T-cell (primary cell): ENCODE measurements around the gene STRAP. TPM values are rescaled to one million over a fixed set of nuclear protein-coding genes. Genes with fewer than 3 reads are reported as not detected.
A peak's percentile ranks its signal among the peaks of the same experiment; 100 is the strongest.

ENCODE experiments used
- ATAC-seq, 4 experiments: fragments of 200-7000 bp in 3 of 4; fragments of 150-1000 bp in 1 of 4; cut with Tn5 transposase; replicated peaks in 1 of 4; 1 replicate in 3 of 4; 2 replicates in 1 of 4; pipeline ENCODE4 v1.10.0; 2021; ENCODE audit warnings: moderate library complexity in 3 of 4, mild to moderate bottlenecking in 2 of 4, moderate number of reproducible peaks in 1 of 4
- CTCF ChIA-PET, 2 donors: fragments of 300-600 bp; sonication (Branson Sonifier 250); formaldehyde crosslinking; loops; one replicate each; lab custom pipeline; 2022; ENCODE audit warnings: antibody characterized with exemption in 2 of 2; lab: Charles Lee
- POLR2A ChIA-PET, 2 donors: fragments of 300-600 bp; sonication (Branson Sonifier 250); formaldehyde crosslinking; loops; one replicate each; lab custom pipeline; 2022; ENCODE audit warnings: antibody characterized with exemption in 2 of 2; lab: Charles Lee
- DNase-seq, 35 experiments: peaks; one replicate each; pipeline versions ENCODE4 v3.0.0 to v3.0.0-alpha.2; 2013 to 2023
- H3K27ac ChIP-seq: one replicate; pipeline ENCODE4 v1.5.1; 2013; ENCODE audit warnings: low read length
- H3K27me3 ChIP-seq, 2 experiments: replicated peaks in 1 of 2; 1 replicate in 1 of 2; 2 replicates in 1 of 2; pipeline versions ENCODE4 v1.6.1 to v1.7.0; 2013; ENCODE audit warnings: low read length in 1 of 2, mixed read lengths in 1 of 2; ENCODE audit not compliant: control insufficient read depth in 2 of 2, insufficient read depth in 2 of 2; ENCODE audit errors: extremely low read depth in 1 of 2
- H3K36me3 ChIP-seq, 2 donors: 1 replicate in 1 of 2; 2 replicates in 1 of 2; pipeline versions ENCODE4 v1.6.1 to v1.7.0; 2013; ENCODE audit warnings: low read length in 1 of 2; ENCODE audit not compliant: control insufficient read depth in 2 of 2, insufficient read depth in 1 of 2; ENCODE audit errors: extremely low read depth in 1 of 2
- H3K4me1 ChIP-seq, 2 experiments: 1 replicate in 1 of 2; 2 replicates in 1 of 2; pipeline versions ENCODE4 v1.6.1 to v1.7.0; 2013; ENCODE audit warnings: low read length in 2 of 2, mixed read lengths in 1 of 2; ENCODE audit not compliant: insufficient read depth in 2 of 2, control insufficient read depth in 1 of 2; ENCODE audit errors: extremely low read depth in 1 of 2
- H3K4me3 ChIP-seq, 2 donors: 1 replicate in 1 of 2; 2 replicates in 1 of 2; pipeline versions ENCODE4 v1.5.1 to v1.7.0; 2013; ENCODE audit warnings: mild to moderate bottlenecking in 2 of 2, low read length in 1 of 2, moderate library complexity in 1 of 2; ENCODE audit not compliant: control insufficient read depth in 1 of 2; ENCODE audit errors: extremely low read depth in 1 of 2
- H3K9me3 ChIP-seq: 2 replicates; pipeline ENCODE4 v1.7.0; 2013
- H3K27ac Mint-ChIP-seq, 2 donors: one replicate each; pipeline ENCODE4 v1.8.0; 2020 to 2021; ENCODE audit warnings: mild to moderate bottlenecking in 2 of 2, mixed read lengths in 2 of 2
- H3K27me3 Mint-ChIP-seq, 2 donors: one replicate each; pipeline ENCODE4 v1.8.0; 2021 to 2022; ENCODE audit warnings: mixed read lengths in 2 of 2
- H3K36me3 Mint-ChIP-seq: one replicate; pipeline ENCODE4 v1.8.0; 2021; ENCODE audit warnings: mixed read lengths
- H3K4me1 Mint-ChIP-seq, 3 donors: one replicate each; pipeline ENCODE4 v1.8.0; 2020 to 2022; ENCODE audit warnings: mixed read lengths in 3 of 3, mild to moderate bottlenecking in 1 of 3
- H3K4me3 Mint-ChIP-seq, 3 donors: one replicate each; pipeline ENCODE4 v1.8.0; 2020 to 2022; ENCODE audit warnings: mild to moderate bottlenecking in 3 of 3, mixed read lengths in 3 of 3, moderate library complexity in 3 of 3
- H3K9me3 Mint-ChIP-seq, 3 donors: one replicate each; pipeline ENCODE4 v1.8.0; 2020 to 2022; ENCODE audit warnings: mixed read lengths in 3 of 3
- WGBS: methylation state at CpG from one replicate; pipeline ENCODE4 v1.1.5; 2013; ENCODE audit warnings: missing lambda C conversion rate; ENCODE audit not compliant: insufficient coverage; 5-methylcytosine and 5-hydroxymethylcytosine counted together
- total RNA-seq, 35 experiments: library from RNA in 6 of 35; stranded (reverse) in 6 of 35; fragments of 120-200 nt in 1 of 35; gene quantifications; one replicate each; pipeline versions ENCODE4 v1.2.1 to v1.2.4 and lab custom pipeline; 2013 to 2026

The STRAP gene
- total RNA-seq, 5 donors from 2014 or later (not counting 1 experiment from before 2014, with no cell fraction given): 47.4 to 101 (median 55.4) TPM

DNA sequence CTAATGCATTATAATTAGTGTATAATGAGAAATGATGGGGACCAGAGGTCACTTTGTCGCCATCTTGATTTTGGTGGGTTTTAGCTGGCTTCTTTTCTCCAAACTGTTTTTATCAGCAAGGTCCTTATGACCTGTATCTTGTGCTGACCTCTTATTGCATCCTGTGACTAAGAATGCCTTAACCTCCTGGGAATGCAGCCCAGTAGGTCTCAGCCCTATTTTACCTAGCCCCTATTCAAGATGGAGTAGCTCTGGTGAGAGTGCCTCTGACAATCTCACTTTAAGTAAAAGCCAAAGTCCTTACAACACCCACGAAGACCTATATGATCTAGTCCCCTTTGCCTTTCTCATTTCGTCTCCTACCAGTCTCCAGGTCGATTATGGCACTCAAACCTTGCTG, 28.3 kb upstream of the STRAP start:
- 59% methylated on average over 4 of the region's 4 CpGs for WGBS
- no peaks in the 10 kb centered on the region for H3K36me3 Mint-ChIP-seq
- Histone ChIP-seq H3K27me3 (no peaks in the 10 kb centered on the region), H3K4me3 (no peak overlapping the region), H3K9me3 (no peaks in the 10 kb centered on the region), H3K27ac (no peak overlapping the region), H3K4me1 (no peaks in the 10 kb centered on the region), H3K36me3 (no peaks in the 10 kb centered on the region)
- ChIA-PET CTCF (interaction anchor here in 1 of 2 donors (0.6 kb wide), 1 partner anchor 49 kb away, joined by 3 read pairs; no protein-coding TSS in a partner anchor), POLR2A (no interaction called here)
- H3K27me3 Mint-ChIP-seq: peaks cover 7% of the 10 kb centered on the region in 2 donors
- no peak overlapping the region for H3K4me3 Mint-ChIP-seq
- DNase-seq (no peak), ATAC-seq (no peak)
- no peaks in the 10 kb centered on the region for H3K9me3 Mint-ChIP-seq
- H3K27ac Mint-ChIP-seq: no peak overlapping the region
- H3K4me1 Mint-ChIP-seq: no peaks in the 10 kb centered on the region

GRCh38 chr12:15854916-15855315, 27.3 kb upstream of the STRAP start:
- no peak overlapping the region for H3K27ac Mint-ChIP-seq
- Histone ChIP-seq H3K27me3 (no peaks in the 10 kb centered on the region), H3K4me3 (no peak overlapping the region), H3K4me1 (no peaks in the 10 kb centered on the region), H3K36me3 (no peaks in the 10 kb centered on the region), H3K9me3 (no peaks in the 10 kb centered on the region), H3K27ac (no peak overlapping the region)
- no peak for ATAC-seq
- no peaks in the 10 kb centered on the region for H3K36me3 Mint-ChIP-seq
- WGBS: no CpG with 5 or more reads among the region's 1 CpG
- ChIA-PET POLR2A (no interaction called here), CTCF (interaction anchor here (0.5 to 3.5 kb wide), 5 partner anchors 63 to 327 kb away, joined by 3 to 23 read pairs (median 5); no protein-coding TSS in a partner anchor)
- no peak overlapping the region for H3K4me3 Mint-ChIP-seq
- no peaks in the 10 kb centered on the region for H3K4me1 Mint-ChIP-seq
- H3K9me3 Mint-ChIP-seq: no peaks in the 10 kb centered on the region
- H3K27me3 Mint-ChIP-seq: peaks cover 11% of the 10 kb centered on the region in 2 donors
- no peak for DNase-seq

DNA sequence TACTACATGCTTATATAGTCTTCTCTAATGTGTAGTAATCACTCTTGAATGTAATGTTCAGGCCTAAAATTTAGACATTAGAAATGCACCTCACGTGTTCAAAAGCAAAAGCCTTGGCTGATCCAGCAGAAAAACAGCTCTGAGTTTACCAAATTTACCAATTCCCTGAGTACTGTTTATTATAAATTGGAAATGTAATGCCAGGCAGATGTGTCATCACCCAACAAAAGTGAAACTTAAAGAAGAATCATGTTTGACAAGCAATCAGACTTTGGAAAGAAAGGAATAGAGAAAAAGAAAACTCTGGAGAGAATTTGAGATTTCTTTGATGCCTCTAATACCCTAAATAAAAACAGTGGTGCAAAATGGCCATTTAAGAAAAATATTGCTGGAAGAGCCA, 26.5 kb upstream of the STRAP start:
- POLR2A ChIA-PET: no interaction called here

GRCh38 chr12:15856097-15856982, 25.8 kb upstream of the STRAP start:
- H3K36me3 ChIP-seq: no peaks in the 10 kb centered on the region
- WGBS: 20% methylated on average over 2 of the region's 8 CpGs
- POLR2A ChIA-PET: no interaction called here
- ATAC-seq (peak in 3 of 4 experiments; percentile 45 to 64 (median 48)), DNase-seq (peak in 21 of 35 experiments; percentile 14 to 79 (median 36))
- Mint-ChIP-seq H3K9me3 (no peaks in the 10 kb centered on the region), H3K27me3 (peaks cover 13 to 17% of the 10 kb centered on the region in 2 donors), H3K27ac (no peak overlapping the region), H3K36me3 (no peaks in the 10 kb centered on the region), H3K4me1 (no peaks in the 10 kb centered on the region), H3K4me3 (no peak overlapping the region)
- no peaks in the 10 kb centered on the region for H3K4me1 ChIP-seq
- no peak overlapping the region for H3K27ac ChIP-seq
- no peaks in the 10 kb centered on the region for H3K27me3 ChIP-seq
- H3K4me3 ChIP-seq: no peak overlapping the region
- CTCF ChIA-PET: interaction anchor here (0.6 to 3.5 kb wide), 10 partner anchors 8 to 576 kb away, joined by 3 to 23 read pairs (median 4); no protein-coding TSS in a partner anchor
- H3K9me3 ChIP-seq: no peaks in the 10 kb centered on the region

More for the DNA sequence above, 26.5 kb upstream of the STRAP start:
- no peaks in the 10 kb centered on the region for H3K4me1 ChIP-seq
- no CpG with 5 or more reads among the region's 1 CpG for WGBS
- peaks cover 12% of the 10 kb centered on the region in 2 donors for H3K27me3 Mint-ChIP-seq
- H3K27me3 ChIP-seq: no peaks in the 10 kb centered on the region
- H3K9me3 Mint-ChIP-seq: no peaks in the 10 kb centered on the region
- no peak for DNase-seq
- H3K9me3 ChIP-seq: no peaks in the 10 kb centered on the region
- no peak overlapping the region for H3K4me3 ChIP-seq
- H3K4me1 Mint-ChIP-seq: no peaks in the 10 kb centered on the region
- H3K27ac ChIP-seq: no peak overlapping the region
- no peaks in the 10 kb centered on the region for H3K36me3 ChIP-seq
- ATAC-seq: no peak
- no peak overlapping the region for H3K27ac Mint-ChIP-seq
- CTCF ChIA-PET: interaction anchor here (0.6 to 3.5 kb wide), 6 partner anchors 64 to 323 kb away, joined by 3 to 23 read pairs (median 3); no protein-coding TSS in a partner anchor
- H3K36me3 Mint-ChIP-seq: no peaks in the 10 kb centered on the region
- H3K4me3 Mint-ChIP-seq: no peak overlapping the region

GRCh38 chr12:15858353-15858752, 23.8 kb upstream of the STRAP start:
- H3K36me3 Mint-ChIP-seq: no peaks in the 10 kb centered on the region
- Histone ChIP-seq H3K27me3 (no peaks in the 10 kb centered on the region), H3K27ac (no peak overlapping the region), H3K4me1 (no peaks in the 10 kb centered on the region), H3K9me3 (no peaks in the 10 kb centered on the region), H3K36me3 (no peaks in the 10 kb centered on the region), H3K4me3 (no peak overlapping the region)
- CTCF ChIA-PET: interaction anchor here (0.5 to 1.8 kb wide), 19 partner anchors 10 to 581 kb away, joined by 3 to 10 read pairs (median 4); partner anchors contain the start of gene STRAP (in 1 of the 2)
- H3K4me3 Mint-ChIP-seq: no peak overlapping the region
- ATAC-seq (no peak), DNase-seq (no peak)
- H3K27ac Mint-ChIP-seq: no peak overlapping the region
- H3K27me3 Mint-ChIP-seq: peaks cover 13 to 21% of the 10 kb centered on the region in 2 donors
- POLR2A ChIA-PET: interaction anchor here in 1 of 2 donors (0.6 kb wide), 1 partner anchor 31 kb away, joined by 3 read pairs; no protein-coding TSS in a partner anchor
- WGBS: 50% methylated on average over 1 of the region's 2 CpGs
- no peaks in the 10 kb centered on the region for H3K9me3 Mint-ChIP-seq
- H3K4me1 Mint-ChIP-seq: no peaks in the 10 kb centered on the region

DNA sequence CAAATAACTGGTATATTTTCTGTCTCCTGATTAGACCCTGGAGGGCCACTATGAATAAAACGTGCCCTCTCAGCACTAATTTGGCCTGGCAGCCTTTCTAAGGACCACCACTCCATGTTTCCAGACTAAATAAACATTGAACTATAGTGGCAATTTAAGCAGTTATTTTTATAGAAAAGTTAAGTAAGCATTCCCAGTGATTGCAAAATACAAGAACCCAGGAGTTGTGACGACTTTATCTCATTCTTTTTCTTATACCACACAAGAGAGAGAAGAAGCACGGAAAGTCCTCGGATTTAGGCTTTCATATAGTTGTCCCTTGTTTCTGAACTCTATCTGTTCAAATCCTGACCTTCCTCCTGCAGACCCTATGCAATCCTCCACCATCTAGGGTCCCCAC, 23.1 kb upstream of the STRAP start:
- peaks cover 0 to 6% (median 5%) of the 10 kb centered on the region in 3 donors for H3K4me1 Mint-ChIP-seq
- H3K4me3 ChIP-seq: no peak overlapping the region
- no peak overlapping the region for H3K27ac Mint-ChIP-seq
- H3K36me3 Mint-ChIP-seq: no peaks in the 10 kb centered on the region
- H3K27ac ChIP-seq: no peak overlapping the region
- H3K9me3 ChIP-seq: no peaks in the 10 kb centered on the region
- H3K27me3 Mint-ChIP-seq: peaks cover 13 to 19% of the 10 kb centered on the region in 2 donors
- DNase-seq (no peak), ATAC-seq (no peak)
- no peaks in the 10 kb centered on the region for H3K9me3 Mint-ChIP-seq
- 43% methylated on average over 1 of the region's 4 CpGs for WGBS
- peaks cover 0 to 2% of the 10 kb centered on the region in 2 experiments for H3K4me1 ChIP-seq
- no peaks in the 10 kb centered on the region for H3K36me3 ChIP-seq
- H3K4me3 Mint-ChIP-seq: no peak overlapping the region
- CTCF ChIA-PET: interaction anchor here (0.7 to 1.8 kb wide), 6 partner anchors 11 to 274 kb away, joined by 3 to 9 read pairs (median 6); partner anchors contain the start of gene STRAP (in 1 of the 2)
- POLR2A ChIA-PET: interaction anchor here in 1 of 2 donors (0.6 kb wide), 1 partner anchor 30 kb away, joined by 3 read pairs; no protein-coding TSS in a partner anchor
- H3K27me3 ChIP-seq: no peaks in the 10 kb centered on the region
